GM19438 (cell line): ENCODE measurements around the gene C1orf122.
A peak's percentile ranks its signal among the peaks of the same experiment; 100 is the strongest.

Experiments
- ATAC-seq: cut with Tn5 transposase; IDR thresholded peaks from one replicate; pipeline ENCODE4 v1.9.1; 2021; ENCODE audit warnings: low read depth; ENCODE audit not compliant: unreplicated experiment

The C1orf122 gene

DNA sequence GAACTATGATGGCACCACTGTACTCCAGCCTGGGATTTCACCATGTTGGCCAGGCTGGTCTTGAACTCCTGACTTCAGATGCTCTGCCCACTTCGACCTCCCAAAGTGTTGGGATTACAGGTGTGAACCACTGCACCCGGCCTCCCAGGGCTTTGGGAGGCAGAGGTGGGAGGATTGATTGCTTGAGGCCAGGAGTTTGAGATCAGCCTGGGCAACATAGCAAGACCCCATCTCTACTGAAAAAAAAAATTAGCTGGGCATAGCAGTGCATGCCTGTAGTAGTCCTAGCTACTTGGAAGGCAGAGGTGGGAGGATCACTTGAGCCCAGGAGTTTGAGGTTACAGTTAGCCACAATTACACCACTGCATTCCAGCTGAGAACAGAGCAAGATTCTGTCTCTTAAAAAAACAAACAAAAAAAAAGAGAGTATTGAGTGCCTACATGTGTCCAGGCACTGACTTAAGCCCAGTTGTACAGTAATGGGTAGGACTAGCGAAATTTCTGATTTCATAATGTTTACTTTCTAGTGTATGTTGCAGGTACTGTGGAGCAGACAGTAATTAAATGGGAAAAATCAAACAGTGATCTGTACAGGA lies 9.7 kb upstream of the C1orf122 start:
- no peak for ATAC-seq

DNA sequence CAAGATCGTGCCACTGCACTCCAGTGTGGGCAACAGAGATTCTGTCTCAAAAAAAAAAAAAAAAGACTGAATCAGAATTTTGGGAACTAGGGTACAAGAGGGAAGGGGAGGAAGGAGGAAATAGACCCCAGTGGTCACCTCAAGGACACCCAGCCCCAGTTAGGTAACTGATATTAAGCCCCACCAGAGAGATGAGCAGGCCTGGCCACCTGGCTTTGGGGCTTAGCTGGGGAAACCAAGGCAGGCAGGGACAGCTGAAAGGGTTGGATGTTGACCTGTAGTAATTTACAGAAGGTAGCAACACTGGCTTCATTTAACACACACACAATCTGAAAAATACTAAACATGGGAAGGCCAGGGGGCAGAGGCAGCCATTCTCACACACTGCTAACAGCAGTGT lies 5.2 kb upstream of the C1orf122 start:
- no peak for ATAC-seq

DNA sequence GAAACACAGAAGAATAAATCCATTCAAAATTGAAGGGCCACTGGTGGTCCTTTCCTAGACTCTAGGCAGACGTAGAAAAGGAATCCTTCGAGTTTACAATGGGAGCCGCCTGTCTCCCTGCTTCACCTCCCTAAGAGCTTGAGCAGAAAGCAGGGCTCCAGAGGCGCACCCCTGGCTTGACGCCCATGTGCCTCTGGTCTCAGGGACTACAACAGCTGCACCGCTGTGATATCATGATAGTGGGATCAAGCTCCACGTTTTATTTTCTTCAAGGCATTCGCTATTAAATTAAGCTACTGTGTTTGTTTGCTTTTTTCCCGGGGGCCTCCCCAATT lies 403 bp upstream of the C1orf122 start:
- no peak for ATAC-seq

DNA sequence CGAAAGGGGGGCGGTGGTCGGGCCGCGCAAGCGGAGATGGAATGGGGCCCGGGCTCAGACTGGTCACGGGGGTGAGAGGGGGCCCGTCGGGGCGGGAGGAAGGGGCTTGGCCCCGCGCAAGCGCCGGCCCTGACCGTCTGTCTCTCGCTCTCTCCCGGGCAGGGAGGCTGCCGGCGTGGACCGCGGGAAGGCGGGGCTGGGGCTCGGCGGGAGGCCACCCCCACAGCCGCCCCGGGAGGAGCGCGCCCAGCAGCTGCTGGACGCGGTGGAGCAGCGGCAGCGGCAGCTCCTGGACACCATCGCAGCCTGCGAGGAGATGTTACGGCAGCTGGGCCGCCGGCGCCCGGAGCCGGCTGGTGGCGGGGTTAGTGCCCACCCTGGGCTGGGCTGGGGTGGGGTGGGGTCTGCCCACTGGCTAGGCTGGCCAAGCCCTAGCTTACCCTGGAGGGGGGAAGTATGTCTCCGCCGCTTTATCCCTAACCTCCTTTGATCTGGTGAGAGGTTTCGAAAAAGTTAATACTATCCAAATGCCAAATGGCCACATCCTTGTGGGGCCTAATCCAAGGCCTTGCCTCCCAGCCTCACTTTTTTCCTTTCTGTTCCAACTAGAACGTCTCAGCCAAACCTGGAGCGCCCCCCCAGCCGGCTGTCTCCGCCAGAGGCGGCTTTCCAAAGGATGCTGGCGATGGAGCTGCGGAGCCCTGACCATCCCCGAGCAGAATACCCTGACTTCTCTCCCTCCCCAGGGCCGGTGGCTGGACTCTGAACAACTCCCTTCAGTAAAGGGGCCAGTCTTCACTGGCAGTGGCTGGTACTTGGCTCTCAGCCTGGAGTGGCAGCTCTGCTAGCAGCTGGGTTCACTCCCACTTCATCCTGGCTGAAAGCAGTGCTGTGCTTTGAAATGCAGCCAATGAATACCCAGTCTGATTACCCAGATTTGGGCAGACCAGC lies 1.1 kb downstream of the C1orf122 start:
- peak; percentile 45 for ATAC-seq

DNA sequence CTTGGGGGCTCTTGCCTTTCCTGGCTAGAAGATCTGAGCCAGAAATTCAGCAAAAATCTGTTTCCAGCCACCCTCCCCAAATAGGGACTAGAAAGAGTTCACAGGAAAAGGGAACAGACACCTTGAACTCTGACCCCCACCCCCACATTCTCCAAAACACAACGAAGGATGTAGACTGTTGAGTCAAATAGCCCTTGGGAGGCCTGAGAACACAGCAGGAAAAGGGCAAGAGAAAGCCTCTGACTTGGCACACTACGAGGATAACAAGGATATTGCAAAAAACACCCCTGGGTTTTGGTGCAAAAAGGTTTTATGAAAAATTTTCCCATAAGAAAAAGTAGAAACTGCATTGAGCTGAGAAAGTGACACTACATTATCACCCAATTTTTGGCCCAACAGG lies 2.4 kb downstream of the C1orf122 start:
- no peak for ATAC-seq

DNA sequence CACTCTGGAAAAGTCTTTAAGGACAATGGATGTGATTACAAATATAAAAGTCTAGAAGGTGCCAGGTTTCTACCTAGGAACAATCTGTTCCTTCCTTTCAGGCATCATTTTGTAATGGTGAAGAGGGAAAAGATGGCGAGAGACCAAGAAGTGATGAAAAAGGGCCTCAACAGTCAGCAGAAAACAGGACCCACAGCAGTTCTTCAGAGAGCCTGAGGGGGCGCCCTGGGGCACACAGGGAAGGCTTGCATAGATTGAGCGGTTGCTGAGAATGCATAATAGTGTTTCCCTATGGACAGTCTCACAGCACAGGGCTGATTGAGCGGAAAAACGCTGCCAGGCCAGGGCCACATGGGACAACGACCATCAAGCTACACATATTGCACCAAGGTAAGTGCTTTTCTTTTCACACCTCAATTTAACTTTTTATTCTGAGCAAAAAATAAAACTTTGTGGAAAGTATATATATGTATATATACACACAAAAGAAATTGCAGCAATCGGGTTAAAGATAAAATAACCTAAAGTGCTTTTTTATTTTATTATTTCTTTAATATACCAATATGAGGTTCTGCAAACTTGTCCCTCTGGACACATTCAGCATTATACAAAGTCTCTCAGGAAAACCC lies 3.6 kb downstream of the C1orf122 start:
- ATAC-seq: no peak

GRCh38 chr1:37813529-37814145 lies 6.0 kb downstream of the C1orf122 start:
- ATAC-seq: no peak

- ATAC-seq: no peak
Observed at GRCh38 chr1:37814252-37814651, 6.7 kb downstream of the C1orf122 start.

DNA sequence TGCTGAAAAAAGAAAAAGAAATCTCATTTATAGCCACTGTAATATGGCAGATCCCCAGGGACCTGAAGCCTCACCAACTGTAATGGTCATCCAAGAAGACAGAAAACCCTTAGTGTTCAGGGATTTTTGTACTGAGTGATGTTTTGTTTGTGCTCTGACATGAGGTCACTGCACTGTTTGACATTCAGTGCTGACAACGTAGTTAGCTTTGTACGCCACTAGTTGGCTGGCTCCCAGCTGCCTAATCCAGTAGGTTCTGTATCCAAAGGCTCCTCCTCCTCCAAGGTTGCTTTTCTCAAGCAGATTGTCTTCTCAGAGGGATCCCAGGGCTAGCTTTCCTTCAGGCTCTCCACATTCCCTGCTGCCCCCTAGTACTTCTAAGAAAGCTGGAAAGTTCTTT lies 9.9 kb downstream of the C1orf122 start:
- no peak for ATAC-seq

- no peak for ATAC-seq
Observed at GRCh38 chr1:37821481-37821880, 13.9 kb downstream of the C1orf122 start.

DNA sequence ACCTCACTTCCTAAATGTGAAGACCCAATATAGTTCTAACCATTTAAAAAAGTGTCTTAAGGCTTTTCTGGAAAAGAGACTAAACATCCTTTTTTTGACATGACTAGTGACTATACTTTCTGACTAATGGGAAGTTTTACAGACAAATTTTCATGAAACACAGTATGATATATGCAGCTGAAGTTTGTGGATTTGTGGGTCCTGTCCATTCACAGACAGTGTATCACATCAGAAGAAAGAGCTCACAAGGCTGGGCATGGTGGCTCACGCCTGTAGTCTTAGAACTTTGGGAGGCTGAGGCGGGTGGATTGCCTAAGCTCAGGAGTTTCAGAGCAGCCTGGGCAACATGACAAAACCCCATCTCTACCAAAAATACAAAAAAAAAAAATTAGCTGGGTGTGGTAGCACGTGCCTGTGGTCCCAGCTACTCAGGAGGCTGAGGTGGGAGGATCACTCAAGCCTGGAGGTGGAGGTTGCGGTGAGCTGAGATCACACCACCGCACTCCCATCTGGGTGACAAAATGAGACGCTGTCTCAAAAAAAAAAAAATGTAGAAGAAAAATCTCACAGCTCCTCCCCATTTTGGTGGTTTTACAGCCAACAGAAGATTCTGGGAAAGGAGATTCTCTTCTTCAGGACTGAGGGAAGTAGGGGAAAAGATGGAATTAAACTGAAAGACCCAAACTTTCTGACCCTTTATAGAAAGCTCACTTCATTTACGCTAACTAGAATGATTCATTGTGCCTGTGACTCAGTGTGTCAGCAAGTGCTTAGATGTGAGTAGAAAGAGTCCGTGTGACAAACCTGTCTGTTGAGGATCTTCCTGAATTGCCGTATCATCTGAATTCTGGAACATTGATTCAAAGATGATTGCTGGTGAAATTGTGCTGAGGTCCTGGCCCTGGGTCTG lies 15.6 kb downstream of the C1orf122 start:
- no peak for ATAC-seq

DNA sequence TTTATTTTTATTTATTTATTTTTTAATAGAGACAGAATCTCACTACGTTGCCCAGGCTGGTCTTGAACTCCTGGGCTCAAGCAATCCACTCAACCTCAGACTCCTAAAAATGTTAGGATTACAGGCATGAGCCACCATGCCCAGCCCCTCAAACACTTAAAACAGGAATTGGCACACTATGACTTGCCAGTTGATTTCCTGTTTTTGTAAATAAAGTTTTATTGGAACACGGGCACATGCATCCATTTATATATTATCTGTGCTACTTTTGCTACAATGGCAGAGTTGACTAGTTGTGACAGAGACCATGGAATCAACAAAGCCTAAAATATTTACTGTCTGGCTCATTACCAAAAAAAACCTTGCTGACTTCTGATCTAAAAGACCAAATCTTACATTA lies 16.4 kb downstream of the C1orf122 start:
- no peak for ATAC-seq

DNA sequence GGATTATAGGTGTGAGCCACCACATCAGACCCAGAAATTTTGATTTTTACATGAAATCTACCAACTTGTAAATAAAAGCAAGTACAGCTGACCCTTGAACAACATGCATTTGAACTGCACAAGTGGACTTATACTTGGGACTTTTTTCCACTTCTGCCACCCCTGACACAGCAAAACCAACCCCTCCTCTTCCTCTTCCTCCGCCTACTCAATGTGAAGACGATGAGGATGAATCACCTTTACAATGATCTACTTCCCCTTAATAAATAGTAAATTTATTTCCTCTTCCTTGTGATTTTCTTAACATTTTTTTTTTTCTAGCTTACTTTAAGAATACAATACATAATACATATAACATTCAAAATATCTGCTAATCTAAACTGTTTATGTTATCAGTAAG lies 17.9 kb downstream of the C1orf122 start:
- no peak for ATAC-seq

DNA sequence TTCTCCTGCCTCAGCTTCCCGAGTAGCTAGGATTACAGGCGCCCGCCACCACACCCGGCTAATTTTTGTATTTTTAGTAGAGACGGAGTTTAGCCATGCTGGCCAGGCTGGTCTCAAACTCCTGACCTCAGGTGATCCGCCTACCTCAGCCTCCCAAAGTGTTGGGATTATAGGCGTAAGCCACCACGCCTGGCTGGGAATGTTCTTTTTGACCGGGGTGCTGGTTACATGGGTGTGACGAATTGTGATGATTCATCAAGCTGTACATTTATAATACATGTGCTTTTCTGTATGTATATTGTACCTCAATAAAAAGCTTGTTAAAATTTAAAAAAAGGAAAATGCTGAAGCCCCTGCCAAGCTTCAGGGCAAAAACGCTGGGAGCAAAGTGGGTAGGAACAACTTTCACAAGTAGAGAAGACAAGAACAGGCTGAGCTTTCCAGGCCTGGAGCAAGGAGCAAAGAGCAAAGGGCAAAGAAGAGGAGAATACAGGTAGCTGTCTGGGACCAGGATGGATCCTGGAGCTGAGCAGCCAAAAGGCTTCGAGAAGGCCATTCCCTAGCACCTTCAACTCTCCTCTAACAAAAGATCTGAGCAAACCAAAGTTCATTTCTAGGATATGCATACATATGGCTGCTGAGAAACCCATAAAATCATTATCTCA lies 21.0 kb downstream of the C1orf122 start:
- no peak for ATAC-seq

DNA sequence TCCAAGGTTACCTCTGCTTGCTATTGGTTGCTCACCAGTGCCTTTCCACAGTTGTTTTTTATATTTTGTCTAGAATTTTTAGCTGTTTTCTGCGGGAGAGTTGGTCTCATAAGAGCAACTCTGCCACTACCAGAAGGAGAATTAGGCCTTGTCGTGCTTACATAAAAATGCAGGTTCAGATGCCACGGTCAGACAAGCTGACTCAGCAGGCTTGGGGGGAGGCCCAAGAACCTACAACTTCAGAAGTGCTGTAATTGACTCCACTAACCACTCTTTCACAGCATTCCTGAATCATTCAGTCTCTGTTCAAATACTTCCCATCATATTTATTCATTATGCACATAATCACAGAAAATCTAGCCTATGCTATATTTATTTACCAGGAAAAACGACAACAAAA lies 23.5 kb downstream of the C1orf122 start:
- ATAC-seq: no peak

DNA sequence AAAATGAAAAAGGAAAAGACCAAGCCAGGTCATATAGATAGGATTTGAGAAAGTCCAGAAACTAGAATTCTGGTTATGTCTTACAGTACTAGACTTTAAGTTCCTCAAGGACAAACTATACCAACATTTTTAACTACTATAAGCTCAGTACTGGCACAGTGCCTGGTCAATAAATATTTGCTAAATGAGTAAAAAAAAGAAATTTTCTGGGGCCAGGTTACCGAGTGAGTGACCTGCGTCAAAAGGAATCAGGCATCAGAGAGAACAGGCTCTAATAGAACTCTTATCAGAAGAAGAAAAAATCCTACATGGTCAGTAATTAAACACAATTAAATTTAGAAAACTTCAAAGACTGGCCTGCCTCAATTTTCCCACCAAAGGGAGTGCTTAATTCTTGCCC lies 24.2 kb downstream of the C1orf122 start:
- no peak for ATAC-seq

DNA sequence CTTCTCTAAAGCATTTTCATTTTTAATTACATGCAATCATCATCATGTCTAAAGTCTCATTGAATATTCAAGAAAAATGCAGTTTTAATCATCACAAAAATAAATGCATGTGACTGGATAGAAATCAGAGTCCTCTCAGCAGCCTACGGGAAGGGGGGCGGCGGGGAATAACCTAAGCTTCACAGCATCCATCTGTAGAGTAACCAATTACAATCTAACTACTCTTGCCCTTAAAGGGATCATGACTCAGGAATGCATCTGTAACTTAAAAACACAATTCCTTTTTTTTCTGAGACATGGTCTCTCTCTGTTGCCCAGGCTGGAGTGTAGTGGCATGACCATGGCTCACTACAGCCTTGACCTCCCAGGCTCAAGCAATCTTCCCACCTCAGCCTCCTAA lies 29.2 kb downstream of the C1orf122 start:
- ATAC-seq: no peak

- no peak for ATAC-seq
Observed at GRCh38 chr1:37839676-37840075, 32.1 kb downstream of the C1orf122 start.

GRCh38 chr1:37840711-37841110 lies 33.1 kb downstream of the C1orf122 start:
- ATAC-seq: no peak

- no peak for ATAC-seq
Observed at GRCh38 chr1:37841652-37842051, 34.1 kb downstream of the C1orf122 start.
